Measurements from ENCODE around the gene ALK.

DNA sequence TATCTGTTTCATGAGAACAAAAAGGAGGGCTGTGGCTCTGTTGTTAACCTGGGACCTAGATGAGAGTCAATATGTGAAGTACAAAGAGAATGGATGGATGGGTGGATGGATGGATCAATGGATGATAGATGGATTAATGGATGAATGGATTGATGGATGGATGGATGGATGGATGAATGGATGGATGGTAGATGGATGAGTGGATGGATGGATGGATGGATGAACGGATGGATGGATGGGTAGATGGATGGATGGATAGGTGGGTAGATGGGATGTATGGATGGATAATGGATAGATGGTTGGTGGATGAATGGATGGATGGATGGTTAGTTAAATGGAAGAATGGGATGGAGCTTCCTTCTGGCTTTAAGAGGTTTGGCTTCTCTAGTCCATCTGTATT, 396.7 kb downstream of the ALK start:
- TF ChIP-seq CTCF (IDR thresholded peaks at IDR 0.05), result no peak
- no peak for TF ChIP-seq POLR2A (IDR thresholded peaks at IDR 0.05; ENCODE audit: low read depth)
- no peak for TF ChIP-seq POLR2AphosphoS5 (IDR thresholded peaks at IDR 0.05)

Data from esophagus muscularis mucosa (tissue), 3 donors.